HG03064 (cell line): ENCODE data around the gene ZNF550.
"Not testable (repeated sequence)": the region's sequence is repeated elsewhere in the genome, so short reads cannot be mapped to it uniquely, and the experiment has no call there.

Source experiments
- ATAC-seq: cut with Tn5 transposase; IDR thresholded peaks from one replicate; pipeline ENCODE4 v1.9.1; 2021; ENCODE audit warnings: low read depth; ENCODE audit not compliant: unreplicated experiment

ZNF550 gene

DNA sequence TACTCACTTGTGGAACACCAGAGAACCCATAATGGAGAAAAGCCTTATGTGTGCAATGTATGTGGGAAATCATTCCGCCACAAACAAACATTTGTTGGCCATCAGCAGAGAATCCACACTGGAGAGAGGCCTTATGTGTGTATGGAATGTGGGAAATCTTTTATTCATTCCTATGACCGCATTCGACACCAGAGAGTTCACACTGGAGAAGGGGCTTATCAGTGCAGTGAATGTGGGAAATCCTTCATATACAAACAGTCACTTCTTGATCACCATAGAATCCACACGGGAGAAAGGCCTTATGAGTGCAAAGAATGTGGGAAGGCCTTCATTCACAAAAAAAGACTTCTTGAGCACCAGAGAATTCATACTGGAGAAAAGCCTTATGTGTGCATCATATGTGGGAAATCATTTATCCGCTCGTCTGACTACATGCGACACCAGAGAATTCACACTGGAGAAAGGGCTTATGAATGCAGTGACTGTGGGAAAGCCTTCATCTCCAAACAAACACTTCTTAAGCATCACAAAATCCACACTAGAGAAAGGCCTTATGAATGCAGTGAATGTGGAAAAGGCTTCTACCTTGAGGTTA lies 21.6 kb downstream of the ZNF550 start:
- no peak for ATAC-seq

DNA sequence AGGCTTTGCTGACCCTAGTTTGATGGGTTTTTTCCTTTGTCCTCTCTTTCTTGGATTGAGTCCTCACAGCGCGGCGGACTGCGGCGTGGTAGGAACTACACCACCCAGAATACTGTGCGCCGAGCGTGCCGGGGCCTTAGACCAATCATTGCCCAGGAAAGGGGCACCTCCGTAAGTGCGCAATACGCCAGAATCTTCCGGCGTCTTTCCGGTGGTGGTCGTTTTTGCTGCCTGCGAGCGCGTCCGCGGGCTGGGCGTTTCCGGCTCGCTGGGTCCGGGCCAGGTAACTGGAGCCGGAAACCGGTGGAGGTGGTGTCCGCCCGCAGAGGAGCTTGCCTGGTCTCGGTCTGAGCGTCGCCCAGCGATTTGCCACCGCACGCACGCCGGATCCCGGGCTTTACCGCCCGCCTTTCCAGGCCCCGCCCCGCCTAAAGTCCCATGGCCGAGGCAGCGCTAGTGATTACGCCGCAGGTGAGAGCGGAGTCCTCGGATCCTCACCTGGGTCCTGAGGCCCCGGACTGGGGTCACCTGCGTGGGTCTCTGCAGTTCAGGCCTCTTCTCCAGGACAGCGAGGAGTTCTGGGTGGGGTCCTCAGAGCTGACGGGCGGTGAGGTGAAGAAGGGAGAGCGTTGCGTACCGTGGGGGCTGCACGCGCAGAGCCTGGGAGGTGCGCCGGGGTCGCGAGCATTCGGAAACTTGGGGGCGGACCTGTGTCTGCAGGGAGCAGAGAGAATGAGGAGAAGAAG lies 32.4 kb downstream of the ZNF550 start, which contains the start of gene ZNF549:
ZNF549 (plus strand) TSS at position 221 of the 746 bp plus-strand sequence; CDS start at position 439, 218 bp downstream.
- peak; percentile 97 for ATAC-seq

DNA sequence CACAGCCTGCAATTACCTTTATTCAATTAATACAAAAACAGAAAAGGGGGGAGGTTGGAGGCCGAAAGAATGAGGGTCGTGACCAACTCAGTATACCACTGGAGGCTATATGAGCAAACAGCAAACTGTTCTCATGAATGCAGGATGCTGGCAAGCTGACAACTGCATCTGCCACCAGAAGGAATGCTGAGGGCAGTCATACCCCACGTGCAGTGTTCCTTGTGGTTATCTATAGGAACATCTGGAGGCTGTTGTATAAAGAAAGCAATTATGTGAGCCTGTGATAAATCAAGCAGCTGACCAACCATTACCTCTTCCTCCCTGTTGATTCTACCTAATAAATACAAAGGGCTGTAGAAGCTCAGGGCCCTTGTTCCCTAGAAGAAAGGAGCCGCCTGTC lies 41.6 kb downstream of the ZNF550 start:
- not testable (repeated sequence) for ATAC-seq

DNA sequence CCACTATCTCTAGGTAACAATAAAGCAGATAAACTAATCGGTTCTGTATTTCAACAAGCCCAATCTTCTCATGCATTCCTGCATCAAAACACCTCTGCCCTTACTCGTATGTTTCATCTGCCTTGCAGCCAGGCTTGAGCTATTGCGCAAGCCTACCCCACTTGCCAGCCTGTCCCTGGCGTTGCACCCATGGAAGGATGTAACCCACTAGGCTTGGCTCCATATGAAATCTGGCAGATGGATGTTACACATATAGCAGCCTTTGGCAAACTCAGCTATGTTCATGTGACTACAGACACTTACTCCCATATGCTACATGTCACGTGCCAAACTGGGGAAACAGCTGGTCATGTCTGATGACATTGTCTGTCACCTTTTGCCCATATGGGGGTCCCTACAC lies 44.4 kb downstream of the ZNF550 start:
- ATAC-seq: no peak

DNA sequence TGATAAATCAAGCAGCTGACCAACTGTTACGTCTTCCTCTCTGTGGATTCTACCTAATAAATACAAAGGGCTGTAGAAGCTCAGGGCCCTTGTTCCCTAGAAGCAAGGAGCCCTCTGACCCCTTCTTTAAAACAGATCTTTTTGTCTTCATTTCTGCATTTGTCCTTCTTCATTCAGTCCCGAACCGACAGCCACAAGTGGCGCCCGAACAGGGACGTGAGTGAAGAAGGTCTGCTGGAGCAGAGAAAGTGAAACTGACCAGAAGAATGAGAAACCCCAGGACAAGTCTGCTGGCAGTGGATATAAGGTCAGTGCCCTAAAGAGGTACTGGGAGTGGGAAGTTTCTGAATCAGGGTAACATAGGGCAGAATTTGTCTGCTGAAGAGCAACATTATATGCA lies 46.8 kb downstream of the ZNF550 start:
- no peak for ATAC-seq

DNA sequence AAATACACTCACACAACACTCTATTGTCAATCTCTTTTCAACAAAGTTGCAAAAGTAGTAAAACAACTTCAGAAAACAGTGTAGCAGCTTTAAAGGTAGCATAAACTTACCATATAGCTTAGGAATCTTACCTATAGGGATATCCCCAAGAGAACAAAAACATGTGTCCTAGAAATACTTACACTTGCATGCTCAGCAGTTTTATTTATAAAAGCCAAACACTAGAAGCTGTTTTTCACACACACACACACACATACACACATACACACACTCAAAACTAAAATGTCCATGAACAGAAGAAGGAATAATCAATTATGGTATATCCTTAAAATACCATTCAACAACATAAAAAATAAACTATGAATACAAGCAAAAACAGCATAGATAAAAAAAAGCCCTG lies 48.2 kb downstream of the ZNF550 start:
- no peak for ATAC-seq

DNA sequence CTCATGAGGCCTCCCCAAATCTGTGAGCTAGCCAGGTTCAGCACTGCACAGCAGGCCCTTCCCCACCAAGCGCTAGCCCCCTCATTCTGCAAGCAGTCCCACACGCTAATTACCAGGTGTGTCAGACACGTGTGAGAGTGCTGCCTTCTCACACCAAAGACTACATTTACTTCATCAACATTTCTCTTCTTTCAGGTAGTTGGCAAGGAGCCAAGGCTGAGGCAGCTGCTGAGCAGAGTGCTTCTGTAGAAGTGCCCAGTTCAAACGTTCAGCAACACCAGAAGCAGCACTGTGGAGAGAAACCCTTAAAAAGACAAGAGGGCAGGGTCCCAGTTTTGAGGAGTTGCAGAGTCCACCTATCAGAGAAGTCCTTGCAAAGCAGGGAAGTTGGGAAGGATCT lies 53.5 kb downstream of the ZNF550 start:
- ATAC-seq: no peak

DNA sequence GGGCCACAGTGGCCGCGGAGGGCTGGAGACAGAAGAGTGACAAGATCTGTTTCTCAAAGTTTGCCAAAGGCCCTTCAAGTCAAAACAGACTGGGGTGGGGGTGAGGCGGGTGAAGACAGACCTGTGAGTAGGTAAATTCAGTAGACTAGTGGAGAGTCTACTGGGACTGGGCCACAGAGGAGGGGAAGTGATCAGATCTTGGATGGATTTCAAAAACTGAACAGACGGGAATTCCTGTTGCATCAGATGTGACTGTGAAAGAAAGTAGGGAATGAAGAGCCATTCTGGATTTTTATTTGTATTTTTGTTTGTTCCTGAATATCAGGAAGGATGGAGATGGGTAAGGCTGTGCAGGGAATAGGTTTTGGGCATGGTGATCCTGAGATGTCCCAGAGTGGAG lies 59.3 kb downstream of the ZNF550 start:
- ATAC-seq: not testable (repeated sequence)

DNA sequence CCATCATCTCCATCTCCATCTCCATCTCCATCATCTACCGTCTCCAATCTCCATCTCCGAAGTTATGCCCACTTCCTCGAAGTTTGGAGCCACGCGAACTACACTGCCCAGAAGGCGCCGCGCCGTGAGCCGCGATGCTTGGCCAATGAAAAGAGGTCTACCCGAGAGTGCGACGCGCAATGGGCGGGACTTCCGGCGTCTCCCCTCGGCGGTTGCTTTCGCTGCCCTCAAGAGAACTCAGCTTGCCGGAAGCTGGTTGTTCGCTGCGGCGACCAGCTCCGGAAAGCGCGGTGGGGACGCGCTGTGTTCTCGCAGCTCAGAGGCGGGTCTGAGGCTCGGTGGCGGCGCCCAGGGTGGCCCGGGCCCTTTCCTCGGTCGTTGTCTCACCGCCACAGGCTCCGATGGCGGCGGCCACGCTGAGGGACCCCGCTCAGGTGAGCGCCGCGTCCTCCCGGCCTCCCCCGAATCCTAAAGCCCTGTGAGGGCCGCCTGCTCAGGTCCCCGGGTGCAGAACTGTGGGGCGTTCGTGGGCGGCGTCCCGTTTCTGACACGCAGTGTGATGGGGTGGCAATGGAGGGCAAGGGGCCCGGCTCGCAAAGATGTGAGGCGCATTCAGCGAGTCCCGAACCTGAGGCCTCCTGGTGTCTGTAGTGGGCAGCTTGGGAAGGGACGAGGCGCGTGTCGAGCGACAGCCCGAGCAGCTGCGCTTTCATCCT lies 59.8 kb downstream of the ZNF550 start, which contains the start of gene ZNF773:
ZNF773 (plus strand) TSS at position 259 of the 716 bp plus-strand sequence; CDS start at position 402, 143 bp downstream.
- peak; percentile 97 for ATAC-seq

DNA sequence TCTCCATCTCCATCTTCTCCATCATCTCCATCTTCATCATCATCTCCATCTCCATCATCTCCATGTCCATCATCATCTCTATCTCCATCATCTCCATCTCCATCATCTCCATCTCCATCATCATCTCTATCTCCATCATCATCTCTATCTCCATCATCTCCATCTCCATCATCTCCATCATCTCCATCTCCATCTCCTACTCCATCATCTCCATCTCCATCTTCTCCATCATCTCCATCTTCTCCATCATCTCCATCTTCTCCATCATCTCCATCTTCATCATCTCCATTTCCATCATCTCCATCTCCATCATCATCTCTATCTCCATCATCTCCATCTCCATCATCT lies 60.4 kb downstream of the ZNF550 start:
- ATAC-seq: not testable (repeated sequence)

DNA sequence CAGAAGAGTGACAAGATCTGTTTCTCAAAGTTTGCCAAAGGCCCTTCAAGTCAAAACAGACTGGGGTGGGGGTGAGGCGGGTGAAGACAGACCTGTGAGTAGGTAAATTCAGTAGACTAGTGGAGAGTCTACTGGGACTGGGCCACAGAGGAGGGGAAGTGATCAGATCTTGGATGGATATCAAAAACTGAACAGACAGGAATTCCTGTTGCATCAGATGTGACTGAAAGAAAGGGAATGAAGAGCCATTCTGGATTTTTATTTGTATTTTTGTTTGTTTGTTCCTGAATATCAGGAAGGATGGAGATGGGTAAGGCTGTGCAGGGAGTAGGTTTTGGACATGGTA lies 71.4 kb downstream of the ZNF550 start:
- not testable (repeated sequence) for ATAC-seq

DNA sequence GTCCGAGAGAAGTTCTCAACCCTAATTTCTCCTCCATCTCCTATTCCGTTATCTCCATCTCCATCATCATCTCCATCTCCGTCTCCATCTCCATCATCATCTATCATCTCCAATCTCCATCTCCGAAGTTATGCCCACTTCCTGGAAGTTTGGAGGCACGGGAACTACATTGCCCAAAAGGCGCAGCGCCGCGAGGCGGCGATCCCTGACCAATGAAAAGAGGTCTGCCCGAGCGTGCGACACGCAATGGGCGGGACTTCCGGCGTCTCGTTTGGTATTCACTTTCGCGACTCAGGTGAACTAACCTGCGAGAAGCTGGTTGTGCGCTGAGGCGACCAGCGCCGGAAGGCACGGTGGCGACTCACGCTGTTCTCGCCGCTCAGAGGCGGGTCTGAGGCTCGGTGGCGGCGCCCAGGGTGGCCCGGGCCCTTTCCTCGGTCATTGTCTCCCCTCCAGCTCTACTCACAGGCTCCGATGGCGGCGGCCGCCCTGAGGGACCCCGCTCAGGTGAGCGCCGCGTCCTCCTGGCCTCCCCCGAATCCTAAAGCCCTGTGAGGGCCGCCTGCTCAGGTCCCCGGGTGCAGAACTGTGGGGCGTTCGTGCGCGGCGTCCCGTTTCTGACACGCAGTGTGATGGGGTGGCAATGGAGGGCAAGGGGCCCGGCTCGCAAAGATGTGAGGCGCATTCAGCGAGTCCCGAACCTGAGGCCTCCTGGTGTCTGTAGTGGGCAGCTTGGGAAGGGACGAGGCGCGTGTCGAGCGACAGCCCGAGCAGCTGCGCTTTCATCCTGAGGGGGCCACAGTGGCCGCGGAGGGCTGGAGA lies 72.0 kb downstream of the ZNF550 start, which contains the start of gene ZNF419:
ZNF419 (plus strand) TSS at position 274 of the 822 bp plus-strand sequence; CDS start at position 475, 201 bp downstream.
- ATAC-seq: peak; percentile 88
